ENCODE measurements around the gene HS1BP3.

The HS1BP3 gene

GRCh38 chr2:20674974-20675679 is 24.2 kb upstream of the HS1BP3 start:
- peak; percentile 57 for DNase-seq

- DNase-seq, result no peak
Measured at GRCh38 chr2:20674309-20674965, 23.5 kb upstream of the HS1BP3 start.

DNA sequence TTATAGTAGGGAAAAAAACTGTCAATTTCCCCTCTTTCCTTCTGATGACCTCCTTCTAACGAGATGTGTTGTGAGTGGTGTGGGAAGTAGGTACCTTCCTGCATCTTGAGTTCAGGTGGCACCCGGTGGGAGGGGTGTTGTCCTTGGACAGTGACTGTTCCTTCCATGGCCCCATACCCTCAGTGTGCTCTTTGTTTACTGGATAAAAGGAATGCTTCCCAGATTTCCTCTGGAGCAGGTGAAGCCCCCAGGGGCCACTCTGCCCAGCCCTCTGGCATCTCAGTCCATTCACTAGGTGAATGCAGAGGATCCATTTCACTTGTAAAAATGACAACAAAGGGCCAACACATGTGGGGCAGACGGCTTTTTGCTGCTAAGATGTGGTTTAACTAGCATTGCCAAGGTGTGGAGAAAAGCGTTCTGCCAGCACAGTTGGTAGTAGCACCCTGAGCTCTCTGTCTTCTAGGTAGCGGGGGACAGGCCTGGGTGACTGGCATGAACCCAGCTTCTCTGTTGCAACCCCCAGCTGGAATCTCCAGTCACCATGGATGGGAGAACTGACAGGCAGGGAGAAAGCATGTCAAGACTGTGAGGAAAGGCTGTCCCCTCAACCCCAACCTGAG is 22.9 kb upstream of the HS1BP3 start:
- no peak for DNase-seq

DNA sequence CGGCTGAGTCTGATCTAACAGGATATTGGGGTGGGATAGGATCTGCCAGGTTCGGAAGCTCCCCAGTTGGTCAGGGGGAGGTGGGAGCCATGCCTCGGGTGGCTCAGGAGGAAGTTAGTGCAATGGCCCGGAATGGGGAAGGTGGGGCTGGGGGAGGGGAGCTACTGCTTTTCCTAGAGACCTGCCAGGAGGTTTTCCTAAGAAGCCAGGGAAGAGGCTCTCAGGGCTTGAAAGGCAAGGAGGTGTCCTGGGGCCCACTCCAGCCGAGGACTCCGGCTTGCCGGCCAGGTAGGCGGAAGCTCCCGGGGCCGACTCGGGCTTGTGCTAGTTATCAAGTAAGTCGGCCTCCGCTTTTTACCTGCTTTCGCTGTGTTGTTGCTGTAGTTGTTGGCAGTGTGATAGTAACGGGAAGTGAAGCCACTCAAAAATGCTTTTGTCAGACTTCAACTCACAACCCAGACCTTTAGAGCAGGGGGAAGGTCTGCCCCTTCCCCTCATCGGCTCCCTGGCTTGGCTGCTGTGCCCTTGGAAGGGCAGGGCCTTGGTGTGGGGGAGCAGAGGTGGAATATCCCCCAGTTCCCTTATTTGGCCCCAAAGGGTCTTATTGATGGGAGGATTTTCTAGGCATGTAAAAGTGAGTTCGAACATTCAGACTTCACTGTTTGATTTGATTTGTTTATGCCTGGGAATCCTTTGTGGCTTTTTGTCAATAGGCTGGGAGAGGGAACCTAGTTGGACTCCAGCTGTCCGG is 21.5 kb upstream of the HS1BP3 start:
- DNase-seq, result no peak

DNA sequence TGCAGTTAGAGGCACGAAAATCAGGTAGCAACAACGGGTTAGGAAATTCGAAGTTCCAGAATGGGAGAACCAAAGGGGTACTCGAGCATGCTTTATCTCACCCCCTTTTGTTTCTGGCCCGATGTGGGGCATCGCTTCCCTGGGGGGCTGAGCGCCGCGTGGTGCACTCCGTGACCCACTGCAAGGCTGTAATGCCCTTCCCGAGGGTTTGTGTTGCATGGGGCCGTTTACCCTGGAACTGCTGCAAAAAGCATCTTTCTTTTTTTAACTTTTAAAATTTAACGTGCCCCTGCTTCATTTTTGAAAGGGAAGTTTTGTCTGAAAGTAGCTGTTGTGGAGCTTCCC is 20.8 kb upstream of the HS1BP3 start:
- no peak for DNase-seq

DNA sequence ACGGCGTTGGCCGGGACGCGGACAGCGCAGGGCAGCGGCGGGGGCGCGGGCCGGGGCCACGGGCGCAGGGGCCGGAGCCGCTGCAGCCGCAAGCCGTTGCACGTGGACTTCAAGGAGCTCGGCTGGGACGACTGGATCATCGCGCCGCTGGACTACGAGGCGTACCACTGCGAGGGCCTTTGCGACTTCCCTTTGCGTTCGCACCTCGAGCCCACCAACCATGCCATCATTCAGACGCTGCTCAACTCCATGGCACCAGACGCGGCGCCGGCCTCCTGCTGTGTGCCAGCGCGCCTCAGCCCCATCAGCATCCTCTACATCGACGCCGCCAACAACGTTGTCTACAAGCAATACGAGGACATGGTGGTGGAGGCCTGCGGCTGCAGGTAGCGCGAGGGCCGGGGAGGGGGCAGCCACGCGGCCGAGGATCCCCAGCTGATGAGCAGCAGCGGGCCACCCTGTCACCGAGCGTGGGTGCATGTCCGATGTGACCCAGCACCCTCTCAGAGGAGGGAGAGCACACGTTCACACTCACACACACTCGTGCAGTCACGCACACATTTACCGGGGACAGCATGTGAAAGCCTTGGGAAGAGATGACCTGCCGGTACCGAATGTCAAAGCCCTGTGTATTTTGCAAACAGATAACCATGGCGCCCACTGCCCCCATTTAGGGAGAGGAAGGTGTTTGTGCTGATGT is 20.3 kb upstream of the HS1BP3 start:
- DNase-seq, result no peak

DNA sequence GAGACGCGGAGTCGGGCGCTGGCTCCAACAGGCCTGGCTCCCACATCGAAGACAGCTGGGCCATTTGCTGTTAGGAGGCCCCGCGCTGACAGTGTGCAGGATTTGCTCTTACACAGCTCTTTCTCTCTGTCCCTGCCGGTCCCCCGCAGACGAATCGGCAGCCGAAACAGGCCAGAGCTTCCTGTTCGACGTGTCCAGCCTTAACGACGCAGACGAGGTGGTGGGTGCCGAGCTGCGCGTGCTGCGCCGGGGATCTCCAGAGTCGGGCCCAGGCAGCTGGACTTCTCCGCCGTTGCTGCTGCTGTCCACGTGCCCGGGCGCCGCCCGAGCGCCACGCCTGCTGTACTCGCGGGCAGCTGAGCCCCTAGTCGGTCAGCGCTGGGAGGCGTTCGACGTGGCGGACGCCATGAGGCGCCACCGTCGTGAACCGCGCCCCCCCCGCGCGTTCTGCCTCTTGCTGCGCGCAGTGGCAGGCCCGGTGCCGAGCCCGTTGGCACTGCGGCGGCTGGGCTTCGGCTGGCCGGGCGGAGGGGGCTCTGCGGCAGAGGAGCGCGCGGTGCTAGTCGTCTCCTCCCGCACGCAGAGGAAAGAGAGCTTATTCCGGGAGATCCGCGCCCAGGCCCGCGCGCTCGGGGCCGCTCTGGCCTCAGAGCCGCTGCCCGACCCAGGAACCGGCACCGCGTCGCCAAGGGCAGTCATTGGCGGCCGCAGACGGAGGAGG is 19.6 kb upstream of the HS1BP3 start:
- peak; percentile 54 for DNase-seq

GRCh38 chr2:20669562-20670314 is 18.8 kb upstream of the HS1BP3 start:
- DNase-seq, result no peak

DNA sequence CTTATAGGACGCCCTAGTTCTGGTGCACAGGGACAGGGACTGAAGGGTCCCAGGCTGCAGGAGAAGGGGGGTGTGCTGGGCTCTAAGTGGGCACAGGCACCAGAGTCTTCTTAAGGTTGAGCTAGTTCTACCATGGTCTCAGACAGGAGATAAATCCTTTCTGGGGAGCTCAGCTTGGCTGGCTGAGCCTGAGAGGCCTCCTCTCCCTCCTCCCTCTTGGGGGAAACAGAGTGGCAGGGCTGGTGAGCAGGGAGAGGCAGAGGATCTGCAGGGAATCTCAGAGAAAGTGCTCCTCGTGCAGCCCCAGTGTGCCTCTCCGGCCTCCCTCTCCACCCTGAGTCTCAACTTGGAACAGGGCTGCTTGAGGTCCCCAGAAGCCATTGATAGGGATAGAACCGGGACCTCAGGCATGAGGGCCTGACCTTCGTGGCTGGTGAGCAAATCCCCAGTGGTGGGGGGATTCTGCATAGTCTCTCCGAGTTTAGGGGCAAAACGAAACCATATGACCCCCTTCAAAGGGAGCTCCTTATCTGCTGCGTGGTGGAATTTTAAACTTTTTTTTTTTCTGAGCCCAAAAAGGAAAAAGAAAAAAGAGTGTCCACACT is 18.1 kb upstream of the HS1BP3 start:
- no peak for DNase-seq

- DNase-seq, result no peak
Measured at GRCh38 chr2:20668451-20668850, 17.6 kb upstream of the HS1BP3 start.

DNA sequence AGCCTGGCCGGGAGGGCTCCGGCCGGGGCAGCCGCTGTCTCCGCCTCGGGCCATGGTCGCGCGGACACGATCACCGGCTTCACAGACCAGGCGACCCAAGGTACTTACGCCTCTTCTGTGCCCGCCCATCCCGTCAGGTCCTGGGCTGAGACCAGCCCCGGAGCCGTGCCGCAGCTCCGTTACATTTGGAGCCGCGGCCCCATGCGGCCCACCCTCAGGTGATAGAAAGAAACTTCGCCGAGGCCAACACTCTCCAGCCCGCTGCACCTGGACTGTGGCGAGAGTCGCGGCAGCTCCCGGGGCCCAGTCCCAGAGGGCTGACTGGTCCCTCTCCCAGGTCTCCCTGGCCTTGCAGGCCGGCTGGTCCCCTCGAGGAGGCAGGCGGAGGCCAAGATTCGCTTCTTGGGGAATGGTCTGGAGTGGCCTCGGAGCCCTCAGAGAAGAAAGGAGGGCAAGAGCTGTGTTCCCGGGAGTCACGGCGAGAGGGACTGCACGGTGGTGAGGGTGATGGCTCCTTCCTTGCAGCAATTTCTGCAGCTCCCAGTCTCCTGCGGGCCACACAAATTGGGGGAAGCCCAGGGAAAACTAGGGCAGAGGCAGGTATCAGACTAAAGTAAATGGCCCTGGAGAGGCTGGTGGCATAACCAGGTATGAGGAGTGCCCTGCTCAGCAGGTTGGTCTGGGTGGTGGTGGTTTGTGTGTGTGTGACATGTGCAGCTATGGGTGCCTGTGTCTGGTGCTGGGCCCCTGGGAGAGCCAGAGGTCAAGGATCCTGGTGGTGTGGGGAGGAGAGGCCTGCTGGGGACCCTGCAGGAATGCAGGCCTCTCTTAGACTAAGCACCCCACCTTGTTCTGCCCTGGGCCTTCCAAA is 16.9 kb upstream of the HS1BP3 start:
- DNase-seq, result peak; percentile 12

DNA sequence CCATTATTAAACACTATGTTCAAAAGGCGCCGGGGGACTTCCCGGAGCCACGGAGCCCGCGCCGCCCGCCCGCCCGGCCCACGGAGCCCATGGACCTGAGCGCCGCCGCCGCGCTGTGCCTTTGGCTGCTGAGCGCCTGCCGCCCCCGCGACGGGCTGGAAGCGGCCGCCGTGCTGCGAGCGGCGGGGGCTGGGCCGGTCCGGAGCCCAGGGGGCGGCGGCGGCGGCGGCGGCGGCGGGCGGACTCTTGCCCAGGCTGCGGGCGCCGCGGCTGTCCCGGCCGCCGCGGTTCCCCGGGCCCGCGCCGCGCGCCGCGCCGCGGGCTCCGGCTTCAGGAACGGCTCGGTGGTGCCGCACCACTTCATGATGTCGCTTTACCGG is 16.2 kb upstream of the HS1BP3 start:
- DNase-seq, result no peak

- DNase-seq, result peak; percentile 59
Measured at GRCh38 chr2:20666304-20667150, 15.6 kb upstream of the HS1BP3 start, which contains the start of gene GDF7. Gene GDF7, plus strand, starts transcription at chr2:20667144. Its CDS starts 96 bp downstream, at chr2:20667240.

DNA sequence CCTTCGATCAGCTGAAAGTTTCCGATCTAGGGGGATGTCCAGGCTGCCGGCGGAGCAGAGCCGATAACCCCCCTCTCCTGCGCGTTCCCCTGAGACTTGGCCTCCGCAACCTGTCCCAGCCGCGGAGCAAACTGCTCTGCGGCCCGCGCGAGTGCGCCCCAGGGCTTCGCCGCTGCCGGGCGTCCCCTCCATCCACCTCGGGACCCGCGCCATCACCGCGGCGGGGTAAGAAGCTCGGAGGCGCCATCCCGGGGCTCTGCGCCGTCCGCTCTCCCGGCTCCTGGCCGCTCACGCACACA is 15.1 kb upstream of the HS1BP3 start:
- DNase-seq, result no peak

DNA sequence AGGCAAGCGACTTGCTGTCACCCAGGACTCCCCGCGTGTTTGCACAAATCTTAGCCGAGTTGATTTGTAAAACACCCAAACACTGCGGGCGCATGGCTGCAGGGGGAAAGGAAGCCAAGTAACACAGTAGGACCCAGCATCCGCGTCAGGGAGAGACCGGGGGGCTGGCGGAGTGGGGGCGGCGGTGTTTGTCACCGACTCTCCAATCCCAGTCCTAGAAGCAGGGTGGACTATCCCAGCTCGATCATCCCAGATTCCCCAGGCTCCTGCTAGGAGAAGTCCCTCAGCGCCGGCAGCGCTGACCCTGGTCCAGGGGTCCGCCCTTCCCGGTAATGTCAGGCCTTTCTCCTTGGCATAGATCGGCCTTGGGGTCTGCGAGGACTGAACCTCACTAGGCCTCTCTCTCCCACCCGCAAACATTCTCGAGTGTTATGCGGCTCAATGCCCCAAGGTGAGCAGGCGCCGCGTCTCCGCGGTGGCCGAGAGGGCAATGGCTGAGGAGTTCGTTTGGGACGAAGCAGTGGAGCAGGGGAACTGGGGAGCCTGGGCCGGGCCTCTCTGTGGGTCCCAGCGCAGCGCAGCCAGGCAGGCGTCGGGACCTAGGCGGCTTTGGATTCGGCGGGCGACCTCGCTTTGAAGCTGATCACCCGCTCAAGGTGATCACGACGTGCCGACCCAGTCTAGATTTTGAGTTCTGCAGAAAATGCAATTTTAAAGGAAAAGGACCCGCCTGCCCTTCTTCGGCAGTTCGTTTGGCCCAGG is 14.5 kb upstream of the HS1BP3 start:
- no peak for DNase-seq

DNA sequence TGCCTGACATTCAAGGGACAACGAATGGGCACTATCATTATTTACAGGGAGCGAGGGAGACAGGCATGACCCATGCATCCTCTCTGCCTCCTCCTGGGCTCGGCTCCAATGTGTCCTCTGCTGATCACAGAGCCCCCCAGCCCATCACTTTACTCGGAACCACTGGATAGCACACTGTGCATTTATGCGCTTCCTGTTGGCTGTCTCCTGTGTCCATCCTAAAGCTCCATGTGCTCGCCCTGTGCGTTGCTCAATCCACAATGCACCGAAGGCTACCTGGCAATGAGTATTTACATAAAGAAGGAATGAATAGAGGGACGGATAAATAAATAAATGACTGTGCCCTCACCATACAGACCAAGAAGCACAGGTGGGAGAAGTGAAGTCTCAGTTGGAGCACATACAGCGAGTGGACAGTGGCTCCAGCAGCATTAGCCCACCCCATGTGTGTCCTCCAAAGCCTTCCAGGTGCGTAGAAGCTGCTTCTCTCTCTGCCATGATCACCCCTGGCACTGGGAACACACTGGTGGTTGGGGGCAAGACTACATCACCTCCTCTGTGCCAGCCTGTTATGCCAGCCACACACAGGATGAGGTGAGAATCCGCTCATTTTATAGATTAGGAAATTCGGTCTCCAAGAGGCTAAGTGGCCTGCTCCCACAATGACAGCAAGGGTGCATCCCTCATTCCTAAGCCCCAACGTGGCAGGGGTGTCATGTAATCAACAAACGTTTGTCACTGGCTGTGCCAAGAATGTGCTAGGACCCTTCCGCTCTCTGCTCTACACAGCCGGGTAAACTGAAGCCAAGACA is 13.7 kb upstream of the HS1BP3 start:
- no peak for DNase-seq

DNA sequence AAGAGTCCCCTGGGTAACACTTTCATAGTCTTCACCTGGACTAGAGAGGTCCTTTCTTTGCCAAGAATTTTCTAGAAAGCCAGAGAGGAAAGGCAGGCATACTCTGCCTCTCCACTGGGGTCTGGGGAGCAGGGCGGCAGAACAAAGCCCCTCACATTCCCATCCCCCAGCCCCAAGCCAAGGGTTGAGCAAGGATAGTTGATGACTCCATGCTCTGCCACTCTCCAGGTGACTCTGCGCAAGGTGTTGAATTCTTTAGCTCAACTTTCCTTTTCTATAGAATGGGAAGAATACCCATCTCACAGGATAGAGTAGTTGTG is 13.1 kb upstream of the HS1BP3 start:
- no peak for DNase-seq
